Fibroblast of lung (primary cell): ENCODE results near the gene TYMS.

Experiments
- EZH2 ChIP-seq: IDR thresholded peaks from 2 replicates; pipeline ENCODE4 v1.5.1; 2012; ENCODE audit warnings: low read length, control low read depth, mild to moderate bottlenecking; ENCODE audit errors: missing control alignments
- TF ChIP-seq, protein P1 (sequence below), 2 donors: IDR thresholded peaks in 1 of 2; conservative IDR thresholded peaks in 1 of 2; 1 replicate in 1 of 2; 2 replicates in 1 of 2; pipeline ENCODE4 v1.5.1; 2011 to 2012; ENCODE audit warnings: low read length in 2 of 2, control low read depth in 1 of 2, inconsistent platforms in 1 of 2, low read depth in 1 of 2, mild to moderate bottlenecking in 1 of 2

DNA sequence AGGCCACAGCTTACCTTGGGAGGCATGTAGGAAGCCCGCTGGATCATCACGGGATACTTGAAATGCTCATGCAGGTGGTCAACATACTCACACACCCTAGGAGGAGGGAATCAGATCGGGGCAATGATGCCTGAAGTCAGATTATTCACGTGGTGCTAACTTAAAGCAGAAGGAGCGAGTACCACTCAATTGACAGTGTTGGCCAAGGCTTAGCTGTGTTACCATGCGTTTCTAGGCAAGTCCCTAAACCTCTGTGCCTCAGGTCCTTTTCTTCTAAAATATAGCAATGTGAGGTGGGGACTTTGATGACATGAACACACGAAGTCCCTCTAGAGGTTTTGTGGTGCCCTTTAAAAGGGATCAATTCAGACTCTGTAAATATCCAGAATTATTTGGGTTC is 17.9 kb downstream of the TYMS start:
- no peak for TF ChIP-seq EZH2
- TF ChIP-seq, protein P1, sequence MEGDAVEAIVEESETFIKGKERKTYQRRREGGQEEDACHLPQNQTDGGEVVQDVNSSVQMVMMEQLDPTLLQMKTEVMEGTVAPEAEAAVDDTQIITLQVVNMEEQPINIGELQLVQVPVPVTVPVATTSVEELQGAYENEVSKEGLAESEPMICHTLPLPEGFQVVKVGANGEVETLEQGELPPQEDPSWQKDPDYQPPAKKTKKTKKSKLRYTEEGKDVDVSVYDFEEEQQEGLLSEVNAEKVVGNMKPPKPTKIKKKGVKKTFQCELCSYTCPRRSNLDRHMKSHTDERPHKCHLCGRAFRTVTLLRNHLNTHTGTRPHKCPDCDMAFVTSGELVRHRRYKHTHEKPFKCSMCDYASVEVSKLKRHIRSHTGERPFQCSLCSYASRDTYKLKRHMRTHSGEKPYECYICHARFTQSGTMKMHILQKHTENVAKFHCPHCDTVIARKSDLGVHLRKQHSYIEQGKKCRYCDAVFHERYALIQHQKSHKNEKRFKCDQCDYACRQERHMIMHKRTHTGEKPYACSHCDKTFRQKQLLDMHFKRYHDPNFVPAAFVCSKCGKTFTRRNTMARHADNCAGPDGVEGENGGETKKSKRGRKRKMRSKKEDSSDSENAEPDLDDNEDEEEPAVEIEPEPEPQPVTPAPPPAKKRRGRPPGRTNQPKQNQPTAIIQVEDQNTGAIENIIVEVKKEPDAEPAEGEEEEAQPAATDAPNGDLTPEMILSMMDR (conservative IDR thresholded peaks at IDR 0.05 in 1 of 2, IDR thresholded peaks at IDR 0.05 in 1 of 2; ENCODE audit: low read depth in 1 of 2, low read length in 2 of 2), result no peak
